SK-N-SH treated with all-trans-retinoic acid at 6 μM for 48 hours (cell line): ENCODE data around the gene APIP.
"Not testable (repeated sequence)": the region's sequence is repeated elsewhere in the genome, so short reads cannot be mapped to it uniquely, and the experiment has no call there.

Source experiments
- BACH2 ChIP-seq: fragments of 250-450 bp; sonication (Bioruptor Pico); IDR thresholded peaks from 2 replicates; pipeline ENCODE4 v1.9.0; 2021; ENCODE audit warnings: mild to moderate bottlenecking, borderline replicate concordance
- CREB5 ChIP-seq: fragments of 250-450 bp; sonication (Bioruptor Pico); IDR thresholded peaks from 2 replicates; pipeline ENCODE4 v1.5.1; 2020; ENCODE audit warnings: low read depth, mild to moderate bottlenecking, moderate library complexity
- PATZ1 ChIP-seq: fragments of 250-450 bp; sonication (Bioruptor Pico); IDR thresholded peaks from 2 replicates; pipeline ENCODE4 v1.8.0; 2020; ENCODE audit warnings: mild to moderate bottlenecking, moderate library complexity, borderline replicate concordance
- TCF4 ChIP-seq: fragments of 250-450 bp; sonication (Bioruptor Pico); IDR thresholded peaks from 2 replicates; pipeline ENCODE4 v1.8.0; 2021; ENCODE audit warnings: mild to moderate bottlenecking, moderate library complexity, borderline replicate concordance
- ZNF70 ChIP-seq: fragments of 450-650 bp; formaldehyde crosslinking; IDR thresholded peaks from 2 replicates; pipeline ENCODE4 v1.5.0; 2020; ENCODE audit warnings: mild to moderate bottlenecking, moderate library complexity

- not testable (repeated sequence) for TF ChIP-seq TCF4 (CRISPR knock-in tag); PATZ1 (CRISPR knock-in tag); CREB5; BACH2 (CRISPR knock-in tag); ZNF70 (CRISPR knock-in tag)
Observed at GRCh38 chr11:34913556-34913955, 2.6 kb downstream of the APIP start.
